GM19238 (cell line): ENCODE results near the gene KLHL29.

ENCODE experiments used
- DNase-seq: peaks from one replicate; pipeline ENCODE4 v3.0.0; 2011; ENCODE audit warnings: low spot score; ENCODE audit not compliant: insufficient read length

KLHL29 gene

DNA sequence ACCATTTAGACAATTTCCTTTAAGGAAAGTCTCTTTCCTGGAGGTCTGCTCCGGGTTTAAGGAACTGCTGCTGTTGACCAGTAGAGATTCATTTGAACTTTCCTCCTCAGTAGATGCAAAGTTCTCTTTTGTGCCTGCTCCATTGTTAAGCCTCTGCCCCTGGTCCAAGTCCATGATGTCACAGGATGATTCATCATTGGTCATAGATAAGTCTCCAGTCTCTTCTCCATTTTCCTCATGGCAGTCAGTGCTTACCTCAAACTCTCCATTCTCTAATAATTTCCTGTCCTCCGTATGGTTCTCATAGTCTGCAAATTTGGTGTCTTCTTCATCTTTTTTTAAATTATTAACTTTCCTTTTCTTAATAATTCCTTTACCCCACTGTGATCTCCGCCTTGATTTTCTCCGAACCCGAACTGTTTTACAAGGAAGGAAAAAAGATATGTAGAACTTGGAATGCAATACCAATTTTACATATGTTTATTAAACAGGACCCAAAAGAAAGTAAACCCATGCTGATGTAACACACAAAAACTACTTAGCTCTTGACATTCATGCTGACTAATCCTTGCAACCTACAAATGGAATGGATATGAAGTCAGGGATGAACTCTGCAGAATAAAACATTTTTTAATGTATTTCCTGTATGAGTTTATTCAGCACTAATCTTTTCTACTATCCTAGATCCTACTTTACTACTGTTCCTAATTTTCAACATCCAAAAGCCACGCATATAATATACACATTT, 372.9 kb downstream of the KLHL29 start:
- DNase-seq, result no peak
